PC-9 (cell line): Measurements from ENCODE around the gene IST1. TPM values are rescaled to one million over a fixed set of nuclear protein-coding genes. Genes with fewer than 3 reads are reported as not detected.

Experiments
- BruUV-seq: library from RNA; stranded (reverse); fragments of 400-500 nt; replicated peaks from 2 replicates; lab custom pipeline; 2021; lab: Mats Ljungman, UMichigan
- CTCF ChIA-PET: fragments of 300-600 bp; sonication (Branson Sonifier 250); formaldehyde crosslinking; loops from one replicate; lab custom pipeline; 2022; ENCODE audit warnings: antibody characterized with exemption; lab: Charles Lee
- POLR2A ChIA-PET: fragments of 300-600 bp; sonication (Branson Sonifier 250); formaldehyde crosslinking; loops from one replicate; lab custom pipeline; 2022; ENCODE audit warnings: antibody characterized with exemption; ENCODE audit not compliant: unreplicated experiment; lab: Charles Lee
- DNase-seq, 2 experiments: peaks; one replicate each; pipeline versions ENCODE4 v3.0.0 to v3.0.0-alpha.2; 2015 to 2022; ENCODE audit warnings: mixed read lengths in 1 of 2
- H2AFZ ChIP-seq: fragments of 200-600 bp; sonication (generic); 2 replicates; pipeline ENCODE4 v1.8.1; 2017; ENCODE audit warnings: antibody characterized with exemption
- H3F3A ChIP-seq: fragments of 200-600 bp; sonication (generic); 2 replicates; pipeline ENCODE4 v1.8.1; 2017; ENCODE audit warnings: antibody characterized with exemption, mild to moderate bottlenecking, low read depth; ENCODE audit not compliant: insufficient read depth
- H3K27ac ChIP-seq: fragments of 200-600 bp; sonication (generic); 2 replicates; pipeline ENCODE4 v1.6.1; 2016; ENCODE audit warnings: mixed run types
- H3K27me3 ChIP-seq: fragments of 200-600 bp; sonication (generic); 2 replicates; pipeline ENCODE4 v1.6.1; 2016; ENCODE audit warnings: low read depth, mixed run types; ENCODE audit not compliant: insufficient read depth
- H3K36me3 ChIP-seq: fragments of 200-600 bp; sonication (generic); 2 replicates; pipeline ENCODE4 v1.6.1; 2016; ENCODE audit warnings: low read depth, mixed run types
- H3K4me1 ChIP-seq: fragments of 200-600 bp; sonication (generic); replicated peaks from 2 replicates; pipeline ENCODE4 v1.6.1; 2016; ENCODE audit warnings: mixed run types; ENCODE audit not compliant: insufficient read depth
- H3K4me2 ChIP-seq: fragments of 200-600 bp; sonication (generic); 2 replicates; pipeline ENCODE4 v1.6.1; 2017; ENCODE audit warnings: mixed run types
- H3K4me3 ChIP-seq: fragments of 200-600 bp; sonication (generic); 2 replicates; pipeline ENCODE4 v1.6.1; 2016; ENCODE audit warnings: mixed run types
- H3K79me2 ChIP-seq: fragments of 200-600 bp; sonication (generic); 2 replicates; pipeline ENCODE4 v1.6.1; 2017; ENCODE audit warnings: low read depth, mixed run types
- H3K9me2 ChIP-seq: fragments of 200-600 bp; sonication (generic); 2 replicates; pipeline ENCODE4 v1.8.1; 2017; ENCODE audit warnings: mild to moderate bottlenecking; ENCODE audit not compliant: insufficient read depth
- H3K9me3 ChIP-seq: fragments of 200-600 bp; sonication (generic); 2 replicates; pipeline ENCODE4 v1.8.1; 2016; ENCODE audit warnings: low read depth; ENCODE audit not compliant: insufficient read depth
- H4K20me1 ChIP-seq: fragments of 200-600 bp; sonication (generic); 2 replicates; pipeline ENCODE4 v1.8.1; 2017; ENCODE audit not compliant: insufficient read depth
- EZH2 ChIP-seq: fragments of 200-600 bp; sonication (generic); IDR thresholded peaks from 2 replicates; pipeline ENCODE4 v1.8.0; 2017; ENCODE audit warnings: antibody characterized with exemption, low read depth
- intact Hi-C: fragments of 100-400 bp; cut with micrococcal nuclease; formaldehyde crosslinking; loops from one replicate; pipeline ENCODE4 v1.10.0; 2022; ENCODE audit not compliant: unreplicated experiment
- total RNA-seq: library from RNA; stranded (reverse); gene quantifications from 2 replicates; pipeline ENCODE4 v1.2.3, GENCODE V29; 2021
- TF ChIP-seq, protein P1 (sequence below): fragments of 200-600 bp; sonication (generic); conservative IDR thresholded peaks from 2 replicates; pipeline ENCODE4 v1.6.1; 2017; ENCODE audit warnings: mixed run types, antibody characterized with exemption, mild to moderate bottlenecking, moderate library complexity

IST1 gene
- total RNA-seq, 1 experiment from 2014 or later: 177 TPM

DNA sequence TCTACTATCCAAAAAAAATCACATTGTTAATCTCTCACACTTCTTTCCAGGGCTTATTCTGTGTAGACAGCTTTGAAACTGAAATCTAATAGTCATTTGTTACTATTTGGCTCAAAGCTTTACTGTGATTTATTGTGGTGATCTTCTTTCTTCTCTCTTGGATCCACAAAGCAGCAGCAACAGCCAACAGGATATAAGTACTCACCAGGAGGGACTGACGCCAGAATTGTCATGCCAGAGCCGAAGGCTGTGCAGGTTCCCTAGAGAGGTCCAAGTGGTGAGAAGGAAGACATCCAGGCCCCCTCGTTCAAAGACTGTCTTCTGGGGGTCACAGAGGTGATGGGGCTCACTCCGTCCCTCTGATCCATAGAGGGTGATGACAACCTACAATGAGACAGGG, 71.6 kb downstream of the IST1 start:
- H3K27me3 ChIP-seq: no peaks in the 10 kb centered on the region
- intact Hi-C loops: no loop called here
- no peak overlapping the region for H3K4me2 ChIP-seq
- no peak overlapping the region for H3K4me3 ChIP-seq
- DNase-seq: no peak
- H3K9me2 ChIP-seq: no peaks in the 10 kb centered on the region
- H2AFZ ChIP-seq: no peak overlapping the region
- ChIA-PET CTCF (no interaction called here), POLR2A (interaction anchor here (0.6 kb wide), 1 partner anchor 620 kb away, joined by 5 read pairs; no protein-coding TSS in a partner anchor)
- H3K79me2 ChIP-seq: no peaks in the 10 kb centered on the region
- H3K36me3 ChIP-seq: no peaks in the 10 kb centered on the region
- no peaks in the 10 kb centered on the region for H3K4me1 ChIP-seq
- no peaks in the 10 kb centered on the region for H3F3A ChIP-seq
- TF ChIP-seq EZH2: no peak
- TF ChIP-seq, protein P1, sequence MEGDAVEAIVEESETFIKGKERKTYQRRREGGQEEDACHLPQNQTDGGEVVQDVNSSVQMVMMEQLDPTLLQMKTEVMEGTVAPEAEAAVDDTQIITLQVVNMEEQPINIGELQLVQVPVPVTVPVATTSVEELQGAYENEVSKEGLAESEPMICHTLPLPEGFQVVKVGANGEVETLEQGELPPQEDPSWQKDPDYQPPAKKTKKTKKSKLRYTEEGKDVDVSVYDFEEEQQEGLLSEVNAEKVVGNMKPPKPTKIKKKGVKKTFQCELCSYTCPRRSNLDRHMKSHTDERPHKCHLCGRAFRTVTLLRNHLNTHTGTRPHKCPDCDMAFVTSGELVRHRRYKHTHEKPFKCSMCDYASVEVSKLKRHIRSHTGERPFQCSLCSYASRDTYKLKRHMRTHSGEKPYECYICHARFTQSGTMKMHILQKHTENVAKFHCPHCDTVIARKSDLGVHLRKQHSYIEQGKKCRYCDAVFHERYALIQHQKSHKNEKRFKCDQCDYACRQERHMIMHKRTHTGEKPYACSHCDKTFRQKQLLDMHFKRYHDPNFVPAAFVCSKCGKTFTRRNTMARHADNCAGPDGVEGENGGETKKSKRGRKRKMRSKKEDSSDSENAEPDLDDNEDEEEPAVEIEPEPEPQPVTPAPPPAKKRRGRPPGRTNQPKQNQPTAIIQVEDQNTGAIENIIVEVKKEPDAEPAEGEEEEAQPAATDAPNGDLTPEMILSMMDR: no peak
- BruUV-seq: no TSS peak
- no peaks in the 10 kb centered on the region for H4K20me1 ChIP-seq
- no peak overlapping the region for H3K27ac ChIP-seq
- H3K9me3 ChIP-seq: no peaks in the 10 kb centered on the region

DNA sequence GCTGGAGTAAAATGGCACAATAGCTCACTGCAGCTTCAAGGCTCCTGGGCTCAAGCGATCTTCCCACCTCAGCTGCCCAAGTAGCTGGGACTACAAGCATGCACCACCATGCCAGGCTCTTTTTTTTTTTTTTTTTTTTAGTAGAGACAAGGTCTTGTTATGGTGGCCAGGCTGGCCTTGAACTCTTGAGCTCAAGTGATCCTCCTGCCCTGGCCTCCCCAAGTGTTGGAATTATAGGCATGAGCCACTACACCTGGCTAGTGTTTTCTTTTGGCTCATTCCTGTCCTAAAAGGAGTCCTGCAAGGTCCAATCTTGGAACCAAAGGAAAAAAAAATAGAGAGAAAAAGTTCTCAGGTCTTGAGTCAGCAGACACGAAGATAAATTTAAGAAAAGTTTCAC, 74.0 kb downstream of the IST1 start:
- Histone ChIP-seq H2AFZ (no peak overlapping the region), H3K9me3 (no peaks in the 10 kb centered on the region), H3K4me1 (no peaks in the 10 kb centered on the region), H3K9me2 (no peaks in the 10 kb centered on the region), H3K4me3 (no peak overlapping the region), H4K20me1 (no peaks in the 10 kb centered on the region), H3K79me2 (no peaks in the 10 kb centered on the region), H3K36me3 (no peaks in the 10 kb centered on the region), H3K4me2 (no peak overlapping the region), H3K27ac (no peak overlapping the region), H3F3A (no peaks in the 10 kb centered on the region), H3K27me3 (no peaks in the 10 kb centered on the region)
- no peak for TF ChIP-seq EZH2
- TF ChIP-seq, protein P1: no peak
- no TSS peak for BruUV-seq
- intact Hi-C loops: no loop called here
- POLR2A ChIA-PET: no interaction called here
- no peak for DNase-seq
- CTCF ChIA-PET: no interaction called here

DNA sequence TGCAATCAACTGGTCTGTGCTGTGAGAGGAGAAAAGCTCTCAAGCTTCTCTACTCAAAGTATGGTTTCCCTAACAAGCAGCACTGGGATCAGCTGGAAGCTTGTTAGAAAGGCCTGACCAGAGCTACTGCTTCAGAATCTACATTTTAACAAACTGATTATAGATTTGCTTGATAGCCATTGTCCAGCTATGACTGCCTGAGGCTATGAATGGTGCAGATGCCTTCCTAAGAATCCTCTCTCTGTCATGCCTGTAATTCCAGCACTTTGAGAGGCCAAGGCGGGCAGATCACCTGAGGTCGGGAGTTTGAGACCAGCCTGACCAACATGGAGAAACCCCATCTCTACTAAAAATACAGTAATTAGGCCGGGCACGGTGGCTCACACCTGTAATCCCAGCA, 76.2 kb downstream of the IST1 start:
- Histone ChIP-seq H3K4me3 (no peak overlapping the region), H2AFZ (no peak overlapping the region), H3K9me2 (no peaks in the 10 kb centered on the region), H3K27ac (no peak overlapping the region), H3K4me1 (no peaks in the 10 kb centered on the region), H3F3A (no peaks in the 10 kb centered on the region), H3K4me2 (no peak overlapping the region), H3K9me3 (no peaks in the 10 kb centered on the region), H4K20me1 (no peaks in the 10 kb centered on the region), H3K79me2 (no peaks in the 10 kb centered on the region), H3K27me3 (no peaks in the 10 kb centered on the region), H3K36me3 (no peaks in the 10 kb centered on the region)
- no peak for DNase-seq
- ChIA-PET CTCF (no interaction called here), POLR2A (no interaction called here)
- no peak for TF ChIP-seq EZH2
- TF ChIP-seq, protein P1: no peak
- no TSS peak for BruUV-seq
- intact Hi-C loops: no loop called here
